Measurements from ENCODE around the gene GPSM3. TPM values are rescaled to one million over a fixed set of nuclear protein-coding genes. Genes with fewer than 3 reads are reported as not detected.

GPSM3 gene
- total RNA-seq, 1 donor, result 1.1 TPM

DNA sequence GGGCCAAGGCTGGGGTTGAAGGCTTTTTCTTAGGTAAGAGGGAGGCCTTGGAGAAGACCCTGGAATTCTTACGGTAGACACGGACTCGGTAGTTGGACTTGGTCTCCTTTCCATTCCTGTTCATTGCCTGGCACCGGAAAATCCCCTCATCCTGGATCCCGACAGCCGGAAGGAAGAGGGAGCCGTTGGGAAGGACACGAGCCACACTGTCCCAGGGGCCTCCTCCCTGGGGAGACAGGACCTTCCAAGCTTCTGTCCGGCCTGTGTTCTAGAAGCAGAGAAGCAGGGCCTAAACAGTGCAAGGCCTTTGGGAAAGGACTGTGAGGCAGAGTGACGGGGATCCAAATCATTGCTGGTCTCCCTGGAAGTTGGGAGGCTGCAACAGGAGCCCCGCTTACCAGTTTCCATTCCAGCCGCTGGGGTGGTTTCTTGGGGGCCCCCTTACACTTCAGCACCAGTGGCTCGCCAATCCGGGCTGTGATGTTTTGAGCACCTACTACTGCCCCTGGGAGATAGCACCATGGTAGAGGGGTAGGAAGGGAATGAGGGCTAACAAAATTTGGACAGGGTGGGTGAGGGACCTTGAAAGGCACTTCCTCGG lies 8.9 kb downstream of the GPSM3 start:
- TF ChIP-seq, protein P1, sequence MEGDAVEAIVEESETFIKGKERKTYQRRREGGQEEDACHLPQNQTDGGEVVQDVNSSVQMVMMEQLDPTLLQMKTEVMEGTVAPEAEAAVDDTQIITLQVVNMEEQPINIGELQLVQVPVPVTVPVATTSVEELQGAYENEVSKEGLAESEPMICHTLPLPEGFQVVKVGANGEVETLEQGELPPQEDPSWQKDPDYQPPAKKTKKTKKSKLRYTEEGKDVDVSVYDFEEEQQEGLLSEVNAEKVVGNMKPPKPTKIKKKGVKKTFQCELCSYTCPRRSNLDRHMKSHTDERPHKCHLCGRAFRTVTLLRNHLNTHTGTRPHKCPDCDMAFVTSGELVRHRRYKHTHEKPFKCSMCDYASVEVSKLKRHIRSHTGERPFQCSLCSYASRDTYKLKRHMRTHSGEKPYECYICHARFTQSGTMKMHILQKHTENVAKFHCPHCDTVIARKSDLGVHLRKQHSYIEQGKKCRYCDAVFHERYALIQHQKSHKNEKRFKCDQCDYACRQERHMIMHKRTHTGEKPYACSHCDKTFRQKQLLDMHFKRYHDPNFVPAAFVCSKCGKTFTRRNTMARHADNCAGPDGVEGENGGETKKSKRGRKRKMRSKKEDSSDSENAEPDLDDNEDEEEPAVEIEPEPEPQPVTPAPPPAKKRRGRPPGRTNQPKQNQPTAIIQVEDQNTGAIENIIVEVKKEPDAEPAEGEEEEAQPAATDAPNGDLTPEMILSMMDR (IDR thresholded peaks at IDR 0.05; ENCODE audit: extremely low read depth, low read depth, low read length), result no peak
- H3K27me3 ChIP-seq (ENCODE audit: insufficient read depth, low read length), result no peaks in the 10 kb centered on the region
- H2AFZ ChIP-seq (ENCODE audit: low read length), result no peak overlapping the region

DNA sequence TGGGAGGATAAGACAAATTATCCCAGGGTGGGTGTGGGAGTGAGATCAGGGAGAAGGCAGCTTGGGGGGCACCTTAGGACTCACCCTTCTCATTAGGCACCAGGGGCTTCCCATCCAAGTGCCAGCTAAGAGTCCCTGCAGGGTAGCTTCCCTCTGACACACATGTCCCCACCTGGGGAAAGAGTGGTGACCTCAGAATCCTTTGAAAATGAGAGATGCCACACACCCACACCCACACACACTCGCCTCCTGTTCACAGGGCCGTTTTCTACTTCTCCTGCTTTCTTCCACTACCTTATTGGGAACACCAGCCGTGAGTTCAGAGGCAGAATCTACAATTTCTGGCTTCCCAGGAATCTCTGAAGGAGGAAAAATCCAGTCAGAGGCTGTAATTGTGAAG lies 9.4 kb downstream of the GPSM3 start:
- peak; percentile 23 for DNase-seq (ENCODE audit: insufficient read length, low spot score, missing footprints)
- H3K27ac ChIP-seq (ENCODE audit: low read depth, low read length), result peak overlapping the region; percentile 4
- peaks cover 8% of the 10 kb centered on the region for H3K4me1 ChIP-seq (ENCODE audit: insufficient read depth, low read length)
- H3K36me3 ChIP-seq (ENCODE audit: insufficient read depth, low read length), result peaks cover 54% of the 10 kb centered on the region
- no peaks in the 10 kb centered on the region for H3K27me3 ChIP-seq (ENCODE audit: insufficient read depth, low read length)
- TF ChIP-seq, protein P1 (IDR thresholded peaks at IDR 0.05; ENCODE audit: extremely low read depth, low read depth, low read length), result no peak
- no peak overlapping the region for H3K4me2 ChIP-seq (ENCODE audit: insufficient read depth, low read length)
- no peak overlapping the region for H2AFZ ChIP-seq (ENCODE audit: low read length)
- peaks cover 17% of the 10 kb centered on the region for H3K79me2 ChIP-seq (ENCODE audit: insufficient read depth, low read length)
- H4K20me1 ChIP-seq (ENCODE audit: insufficient read depth, low read length), result no peaks in the 10 kb centered on the region
- H3K4me3 ChIP-seq (ENCODE audit: insufficient read depth, low read length), result no peak overlapping the region
- no peaks in the 10 kb centered on the region for H3K9me3 ChIP-seq (ENCODE audit: low read depth, low read length)

More for the DNA sequence above, 8.9 kb downstream of the GPSM3 start:
- no peak overlapping the region for H3K4me3 ChIP-seq (ENCODE audit: insufficient read depth, low read length)
- H3K36me3 ChIP-seq (ENCODE audit: insufficient read depth, low read length), result peaks cover 54% of the 10 kb centered on the region
- H3K79me2 ChIP-seq (ENCODE audit: insufficient read depth, low read length), result peaks cover 17% of the 10 kb centered on the region
- no peak for DNase-seq (ENCODE audit: insufficient read length, low spot score, missing footprints)
- no peaks in the 10 kb centered on the region for H3K9me3 ChIP-seq (ENCODE audit: low read depth, low read length)
- no peaks in the 10 kb centered on the region for H4K20me1 ChIP-seq (ENCODE audit: insufficient read depth, low read length)
- H3K4me1 ChIP-seq (ENCODE audit: insufficient read depth, low read length), result peaks cover 8% of the 10 kb centered on the region
- peak overlapping the region; percentile 4 for H3K27ac ChIP-seq (ENCODE audit: low read depth, low read length)
- no peak overlapping the region for H3K4me2 ChIP-seq (ENCODE audit: insufficient read depth, low read length)

- Histone ChIP-seq H4K20me1 (ENCODE audit: insufficient read depth, low read length) (no peaks in the 10 kb centered on the region), H3K36me3 (ENCODE audit: insufficient read depth, low read length) (peaks cover 49% of the 10 kb centered on the region), H3K4me1 (ENCODE audit: insufficient read depth, low read length) (peaks cover 9% of the 10 kb centered on the region), H3K9me3 (ENCODE audit: low read depth, low read length) (no peaks in the 10 kb centered on the region), H3K4me2 (ENCODE audit: insufficient read depth, low read length) (no peak overlapping the region), H2AFZ (ENCODE audit: low read length) (no peak overlapping the region), H3K79me2 (ENCODE audit: insufficient read depth, low read length) (peaks cover 15% of the 10 kb centered on the region), H3K4me3 (ENCODE audit: insufficient read depth, low read length) (no peak overlapping the region), H3K27me3 (ENCODE audit: insufficient read depth, low read length) (no peaks in the 10 kb centered on the region), H3K27ac (ENCODE audit: low read depth, low read length) (no peak overlapping the region)
- peak; percentile 50 for DNase-seq (ENCODE audit: insufficient read length, low spot score, missing footprints)
- TF ChIP-seq, protein P1 (IDR thresholded peaks at IDR 0.05; ENCODE audit: extremely low read depth, low read depth, low read length), result no peak
Observed at GRCh38 chr6:32182555-32182981, 9.9 kb downstream of the GPSM3 start.

DNA sequence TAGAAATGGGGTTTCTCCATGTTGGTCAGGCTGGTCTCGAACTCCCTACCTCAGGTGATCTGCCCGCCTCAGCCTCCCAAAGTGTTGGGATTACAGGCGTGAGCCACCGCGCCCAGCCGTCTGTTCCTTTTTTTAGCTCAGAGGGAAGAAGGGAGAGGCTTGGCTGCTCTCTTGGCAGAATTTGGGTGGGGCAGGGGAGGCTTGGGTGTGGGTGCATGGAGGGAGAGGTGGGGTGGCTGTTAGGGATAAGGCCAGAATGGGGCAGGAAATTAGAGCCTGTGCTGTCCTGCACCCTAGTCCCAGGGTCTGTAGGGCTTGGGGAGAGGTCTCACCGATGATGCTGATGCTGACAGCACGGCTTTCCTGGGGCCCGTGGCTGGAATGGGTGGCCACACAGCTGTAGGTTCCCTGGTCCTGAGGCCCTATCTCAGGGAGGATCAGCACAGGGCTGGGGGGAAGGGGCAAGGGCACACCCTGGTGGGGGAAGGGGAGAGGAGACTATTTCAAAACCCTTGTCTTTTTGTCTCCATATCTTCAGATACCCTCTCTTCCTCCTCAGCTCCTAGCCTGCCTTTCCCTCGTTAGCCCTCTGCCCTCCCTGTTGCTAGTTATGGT lies 10.4 kb downstream of the GPSM3 start:
- TF ChIP-seq, protein P1 (IDR thresholded peaks at IDR 0.05; ENCODE audit: extremely low read depth, low read depth, low read length), result no peak
- Histone ChIP-seq H3K4me3 (ENCODE audit: insufficient read depth, low read length) (no peak overlapping the region), H3K4me2 (ENCODE audit: insufficient read depth, low read length) (no peak overlapping the region), H2AFZ (ENCODE audit: low read length) (no peak overlapping the region), H3K9me3 (ENCODE audit: low read depth, low read length) (no peaks in the 10 kb centered on the region), H4K20me1 (ENCODE audit: insufficient read depth, low read length) (no peaks in the 10 kb centered on the region), H3K4me1 (ENCODE audit: insufficient read depth, low read length) (peaks cover 15% of the 10 kb centered on the region), H3K79me2 (ENCODE audit: insufficient read depth, low read length) (peaks cover 11% of the 10 kb centered on the region), H3K27me3 (ENCODE audit: insufficient read depth, low read length) (no peaks in the 10 kb centered on the region), H3K36me3 (ENCODE audit: insufficient read depth, low read length) (peaks cover 43% of the 10 kb centered on the region), H3K27ac (ENCODE audit: low read depth, low read length) (no peak overlapping the region)
- peak; percentile 71 for DNase-seq (ENCODE audit: insufficient read length, low spot score, missing footprints)
